GM12892 (cell line): ENCODE results near the gene ELL2.

Source experiments
- POLR2A ChIP-seq: IDR thresholded peaks from 2 replicates; pipeline ENCODE4 v1.6.1; 2011; ENCODE audit warnings: low read depth, low read length, control low read depth
- POLR2AphosphoS5 ChIP-seq: IDR thresholded peaks from 2 replicates; pipeline ENCODE4 v1.6.1; 2011; ENCODE audit warnings: low read depth, low read length, control low read depth

GRCh38 chr5:95961617-95962474 is at the start of gene ELL2:
- no peak for TF ChIP-seq POLR2AphosphoS5
- TF ChIP-seq POLR2A, result peak; percentile 48
